Astrocyte (in vitro differentiated cells and primary cell): ENCODE results near the gene ESYT3. TPM values are rescaled to one million over a fixed set of nuclear protein-coding genes. Genes with fewer than 3 reads are reported as not detected.

Experiments used
- DNase-seq: peaks from one replicate; pipeline ENCODE4 v3.0.0-alpha.2; 2010; ENCODE audit warnings: low read depth
- FAIRE-seq: peaks from 2 replicates; lab custom pipeline; 2011; peaks lifted over from hg19 to GRCh38; lab: Jason Lieb, UNC
- H2AFZ ChIP-seq: 2 replicates; pipeline ENCODE4 v1.6.0; 2012; ENCODE audit warnings: low read depth, low read length, inconsistent platforms
- H3K27ac ChIP-seq: 2 replicates; pipeline ENCODE4 v1.5.1; 2011; ENCODE audit warnings: low read depth, low read length, inconsistent platforms
- H3K27me3 ChIP-seq: 2 replicates; pipeline ENCODE4 v1.6.0; 2011; ENCODE audit warnings: low read length, inconsistent platforms; ENCODE audit not compliant: insufficient read depth
- H3K36me3 ChIP-seq: 2 replicates; pipeline ENCODE4 v1.5.1; 2011; ENCODE audit warnings: low read length, inconsistent platforms; ENCODE audit not compliant: insufficient read depth
- H3K4me1 ChIP-seq: 2 replicates; pipeline ENCODE4 v1.5.1; 2011; ENCODE audit warnings: low read length, inconsistent platforms; ENCODE audit not compliant: insufficient read depth
- H3K4me2 ChIP-seq: 2 replicates; pipeline ENCODE4 v1.6.0; 2012; ENCODE audit warnings: low read length, inconsistent platforms
- H3K4me3 ChIP-seq: 2 replicates; pipeline ENCODE4 v1.5.1; 2011; ENCODE audit warnings: low read depth, mild to moderate bottlenecking, low read length, inconsistent platforms; ENCODE audit not compliant: insufficient read depth
- H3K79me2 ChIP-seq: 2 replicates; pipeline ENCODE4 v1.6.0; 2012; ENCODE audit warnings: mild to moderate bottlenecking, low read length, inconsistent platforms; ENCODE audit not compliant: insufficient read depth
- H3K9ac ChIP-seq: 2 replicates; pipeline ENCODE4 v1.6.0; 2012; ENCODE audit warnings: mild to moderate bottlenecking, low read length, inconsistent platforms
- H3K9me3 ChIP-seq: 2 replicates; pipeline ENCODE4 v1.5.1; 2012; ENCODE audit warnings: low read depth, mild to moderate bottlenecking, low read length, inconsistent platforms; ENCODE audit not compliant: insufficient read depth
- H4K20me1 ChIP-seq: 2 replicates; pipeline ENCODE4 v1.6.0; 2012; ENCODE audit warnings: low read length, inconsistent platforms; ENCODE audit not compliant: insufficient read depth
- H3K27ac Mint-ChIP-seq: one replicate; pipeline ENCODE4 v1.8.0; 2021; ENCODE audit warnings: mild to moderate bottlenecking, mixed read lengths; ENCODE audit not compliant: unreplicated experiment
- H3K27me3 Mint-ChIP-seq: one replicate; pipeline ENCODE4 v1.8.0; 2021; ENCODE audit warnings: low read depth, mixed read lengths; ENCODE audit not compliant: unreplicated experiment
- H3K36me3 Mint-ChIP-seq: one replicate; pipeline ENCODE4 v1.8.0; 2021; ENCODE audit warnings: low read depth, mixed read lengths; ENCODE audit not compliant: unreplicated experiment
- H3K4me1 Mint-ChIP-seq: one replicate; pipeline ENCODE4 v1.8.0; 2021; ENCODE audit warnings: low read depth, mixed read lengths; ENCODE audit not compliant: unreplicated experiment
- H3K4me3 Mint-ChIP-seq: one replicate; pipeline ENCODE4 v1.8.0; 2021; ENCODE audit warnings: mild to moderate bottlenecking, moderate library complexity, mixed read lengths; ENCODE audit not compliant: unreplicated experiment
- H3K9me3 Mint-ChIP-seq: one replicate; pipeline ENCODE4 v1.8.0; 2021; ENCODE audit warnings: mild to moderate bottlenecking, mixed read lengths; ENCODE audit not compliant: unreplicated experiment
- EZH2 ChIP-seq: IDR thresholded peaks from 2 replicates; pipeline ENCODE4 v1.6.1; 2012; ENCODE audit warnings: mild to moderate bottlenecking, low read length, inconsistent platforms; ENCODE audit not compliant: insufficient read depth
- total RNA-seq: library from RNA; stranded (reverse); gene quantifications from 2 replicates; pipeline ENCODE4 v1.2.1, GENCODE V29; 2021
- TF ChIP-seq, protein P1 (sequence below): IDR thresholded peaks from 2 replicates; pipeline ENCODE4 v1.5.1; 2011; ENCODE audit warnings: low read depth, mild to moderate bottlenecking, inconsistent platforms, low read length, moderate library complexity; ENCODE audit not compliant: insufficient read depth

ESYT3 gene
- total RNA-seq, 1 donor from 2014 or later = 2.0 TPM

DNA sequence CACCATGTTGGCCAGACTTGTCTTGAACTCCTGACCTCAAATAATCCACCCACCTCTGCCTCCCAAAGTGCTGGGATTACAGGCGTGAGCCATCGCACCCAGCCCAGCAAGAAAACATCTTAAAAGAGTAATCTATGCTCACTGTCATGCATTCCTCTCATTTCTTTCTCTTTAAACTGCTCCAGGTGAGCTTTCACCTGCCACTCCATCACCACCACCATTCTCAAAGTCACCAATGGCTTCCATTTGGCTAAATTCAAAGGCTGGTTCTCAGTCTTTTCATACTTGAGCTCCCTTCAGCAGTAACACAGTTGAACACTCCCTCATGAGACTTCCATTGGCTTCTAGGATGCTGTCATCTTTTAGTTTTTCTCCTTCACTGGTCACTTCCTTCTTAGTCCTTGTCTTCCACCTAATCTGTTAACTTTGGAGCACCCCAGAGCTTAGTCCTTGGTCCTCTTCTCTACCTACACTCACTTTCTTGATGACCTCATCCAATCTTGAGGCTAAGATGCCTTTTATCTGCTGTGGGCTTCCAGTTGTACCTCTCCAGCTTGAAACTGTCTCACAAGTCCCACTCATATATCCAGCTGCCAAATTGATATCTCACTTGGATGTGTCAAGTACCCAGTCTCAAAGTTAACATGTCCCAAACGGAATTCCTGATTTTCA, 27.0 kb upstream of the ESYT3 start:
- Mint-ChIP-seq H3K36me3 (peaks cover 34% of the 10 kb centered on the region), H3K4me3 (no peak overlapping the region), H3K27ac (no peak overlapping the region), H3K27me3 (peaks cover 8% of the 10 kb centered on the region), H3K9me3 (peaks cover 2% of the 10 kb centered on the region), H3K4me1 (peaks cover 2% of the 10 kb centered on the region)
- Histone ChIP-seq H3K4me1 (no peaks in the 10 kb centered on the region), H3K4me3 (no peak overlapping the region), H3K9ac (no peak overlapping the region), H4K20me1 (no peaks in the 10 kb centered on the region), H3K79me2 (no peaks in the 10 kb centered on the region), H3K36me3 (peaks cover 5% of the 10 kb centered on the region), H2AFZ (no peak overlapping the region), H3K9me3 (no peaks in the 10 kb centered on the region), H3K27me3 (no peaks in the 10 kb centered on the region), H3K27ac (no peak overlapping the region), H3K4me2 (no peak overlapping the region)
- DNase-seq (no peak), FAIRE-seq (no peak)
- TF ChIP-seq, protein P1, sequence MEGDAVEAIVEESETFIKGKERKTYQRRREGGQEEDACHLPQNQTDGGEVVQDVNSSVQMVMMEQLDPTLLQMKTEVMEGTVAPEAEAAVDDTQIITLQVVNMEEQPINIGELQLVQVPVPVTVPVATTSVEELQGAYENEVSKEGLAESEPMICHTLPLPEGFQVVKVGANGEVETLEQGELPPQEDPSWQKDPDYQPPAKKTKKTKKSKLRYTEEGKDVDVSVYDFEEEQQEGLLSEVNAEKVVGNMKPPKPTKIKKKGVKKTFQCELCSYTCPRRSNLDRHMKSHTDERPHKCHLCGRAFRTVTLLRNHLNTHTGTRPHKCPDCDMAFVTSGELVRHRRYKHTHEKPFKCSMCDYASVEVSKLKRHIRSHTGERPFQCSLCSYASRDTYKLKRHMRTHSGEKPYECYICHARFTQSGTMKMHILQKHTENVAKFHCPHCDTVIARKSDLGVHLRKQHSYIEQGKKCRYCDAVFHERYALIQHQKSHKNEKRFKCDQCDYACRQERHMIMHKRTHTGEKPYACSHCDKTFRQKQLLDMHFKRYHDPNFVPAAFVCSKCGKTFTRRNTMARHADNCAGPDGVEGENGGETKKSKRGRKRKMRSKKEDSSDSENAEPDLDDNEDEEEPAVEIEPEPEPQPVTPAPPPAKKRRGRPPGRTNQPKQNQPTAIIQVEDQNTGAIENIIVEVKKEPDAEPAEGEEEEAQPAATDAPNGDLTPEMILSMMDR = no peak
- TF ChIP-seq EZH2 = no peak

DNA sequence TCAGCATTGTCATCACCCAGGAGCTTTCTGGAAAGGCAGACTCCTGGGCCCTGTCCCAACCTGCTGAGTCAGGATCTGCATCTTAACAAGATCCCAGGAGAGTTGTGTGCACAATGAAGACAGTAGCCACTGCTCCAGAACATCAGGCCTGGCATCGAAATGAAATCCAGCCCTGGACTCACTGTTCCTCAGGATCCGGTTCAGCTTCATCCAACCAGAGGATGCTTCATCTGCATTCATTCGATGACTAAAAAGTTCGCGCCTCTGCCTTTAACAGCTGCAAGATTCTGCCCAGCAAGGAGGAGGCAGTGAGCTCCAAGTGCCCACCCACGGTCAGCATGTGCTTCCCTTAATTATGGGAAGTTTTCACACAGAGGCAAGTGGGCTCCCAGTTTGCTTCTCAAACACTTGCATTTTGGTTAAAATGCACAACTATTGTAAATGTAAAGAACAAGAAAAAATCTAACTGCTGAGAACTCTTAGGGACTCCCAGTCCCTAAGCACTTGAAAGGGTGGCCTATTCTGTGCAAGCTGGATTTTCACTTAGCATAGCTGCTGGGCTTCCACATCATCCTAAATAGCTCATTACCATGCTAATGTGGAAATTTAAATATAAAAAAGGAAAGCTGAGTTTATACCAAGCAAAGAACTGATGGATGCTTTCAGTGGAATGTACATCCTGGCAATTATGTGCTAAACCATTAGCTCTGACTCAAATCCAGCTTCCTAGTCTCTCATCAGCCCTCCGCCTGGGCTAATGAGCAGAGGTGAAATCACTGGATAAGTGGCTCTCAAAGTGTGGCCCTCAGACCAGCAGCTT, 25.5 kb upstream of the ESYT3 start:
- Histone ChIP-seq H4K20me1 (no peaks in the 10 kb centered on the region), H3K27ac (no peak overlapping the region), H3K79me2 (no peaks in the 10 kb centered on the region), H3K9ac (no peak overlapping the region), H3K4me2 (no peak overlapping the region), H3K4me1 (no peaks in the 10 kb centered on the region), H3K9me3 (no peaks in the 10 kb centered on the region), H3K36me3 (no peaks in the 10 kb centered on the region), H3K4me3 (no peak overlapping the region), H2AFZ (no peak overlapping the region), H3K27me3 (no peaks in the 10 kb centered on the region)
- Mint-ChIP-seq H3K27me3 (peaks cover 8% of the 10 kb centered on the region), H3K27ac (no peak overlapping the region), H3K4me1 (peaks cover 11% of the 10 kb centered on the region), H3K9me3 (peaks cover 2% of the 10 kb centered on the region), H3K36me3 (peaks cover 22% of the 10 kb centered on the region), H3K4me3 (no peak overlapping the region)
- TF ChIP-seq EZH2 = no peak
- TF ChIP-seq, protein P1 = no peak
- FAIRE-seq (no peak), DNase-seq (peak; percentile 18)
